HEK293 (cell line): ENCODE data around the gene TM4SF1.

ENCODE experiments used
- CTCF ChIA-PET: fragments of 350-600 bp; formaldehyde crosslinking; extraction: SDS; loops from one replicate; lab custom pipeline; 2021; ENCODE audit warnings: antibody characterized with exemption; lab: Yijun Ruan, JAX
- POLR2A ChIA-PET: fragments of 300-600 bp; formaldehyde crosslinking; extraction: SDS; loops from one replicate; lab custom pipeline; 2020; ENCODE audit warnings: antibody characterized with exemption, inconsistent platforms; lab: Yijun Ruan, JAX
- H3K27ac ChIP-seq: fragments of 200-500 bp; sonication (Bioruptor generic); 2 replicates; pipeline ENCODE4 v1.5.1; 2014; ENCODE audit warnings: low read depth, low read length, control low read depth, inconsistent platforms; ENCODE audit errors: extremely low read depth
- H3K36me3 ChIP-seq, 2 experiments: fragments of 200-500 bp in 1 of 2; sonication (Bioruptor generic) in 1 of 2; 1 replicate in 1 of 2; 2 replicates in 1 of 2; pipeline ENCODE4 v1.5.1; 2014 to 2017; ENCODE audit warnings: inconsistent platforms in 2 of 2, low read length in 2 of 2; ENCODE audit not compliant: control insufficient read depth in 2 of 2, insufficient read depth in 1 of 2
- H3K4me1 ChIP-seq: fragments of 200-500 bp; sonication (Bioruptor generic); 2 replicates; pipeline ENCODE4 v1.5.1; 2014; ENCODE audit warnings: mild to moderate bottlenecking, low read length, inconsistent platforms; ENCODE audit not compliant: control insufficient read depth, insufficient read depth
- H3K4me3 ChIP-seq: 2 replicates; pipeline ENCODE4 v1.5.1; 2011; ENCODE audit warnings: low read depth, mild to moderate bottlenecking, control low read depth, low read length, moderate library complexity
- H3K9me3 ChIP-seq: fragments of 200-500 bp; sonication (Bioruptor generic); 2 replicates; pipeline ENCODE4 v1.5.1; 2014; ENCODE audit warnings: low read depth, low read length, inconsistent platforms; ENCODE audit not compliant: control insufficient read depth, insufficient read depth
- BCL6B ChIP-seq: fragments of 450-650 bp; formaldehyde crosslinking; IDR thresholded peaks from 2 replicates; pipeline ENCODE4 v1.5.1; 2017; ENCODE audit warnings: missing biosample characterization, missing genetic modification characterization
- FEZF1 ChIP-seq: fragments of 450-650 bp; formaldehyde crosslinking; IDR thresholded peaks from 2 replicates; pipeline ENCODE4 v1.5.1; 2016; ENCODE audit warnings: missing biosample characterization, missing genetic modification characterization
- GLI2 ChIP-seq: fragments of 450-650 bp; formaldehyde crosslinking; IDR thresholded peaks from 2 replicates; pipeline ENCODE4; 2017; ENCODE audit warnings: missing biosample characterization, missing genetic modification characterization, low read depth, borderline replicate concordance
- GLIS2 ChIP-seq: fragments of 450-650 bp; formaldehyde crosslinking; IDR thresholded peaks from 2 replicates; pipeline ENCODE4 v1.5.1; 2016; ENCODE audit warnings: missing biosample characterization, missing genetic modification characterization
- INSM2 ChIP-seq: fragments of 450-650 bp; formaldehyde crosslinking; IDR thresholded peaks from 2 replicates; pipeline ENCODE4 v1.5.1; 2016; ENCODE audit warnings: missing biosample characterization, missing genetic modification characterization
- KLF10 ChIP-seq: fragments of 450-650 bp; IDR thresholded peaks from 2 replicates; pipeline ENCODE4 v1.5.1; 2018; ENCODE audit warnings: missing biosample characterization, mild to moderate bottlenecking, missing genetic modification characterization
- PRDM4 ChIP-seq: fragments of 450-650 bp; formaldehyde crosslinking; IDR thresholded peaks from 2 replicates; pipeline ENCODE4 v1.5.1; 2017; ENCODE audit warnings: missing biosample characterization, missing genetic modification characterization
- REST ChIP-seq: fragments of 450-650 bp; formaldehyde crosslinking; IDR thresholded peaks from 2 replicates; pipeline ENCODE4 v1.5.1; 2016; ENCODE audit warnings: missing biosample characterization, missing genetic modification characterization
- YY1 ChIP-seq: fragments of 450-650 bp; formaldehyde crosslinking; IDR thresholded peaks from 2 replicates; pipeline ENCODE4 v1.5.1; 2018; ENCODE audit warnings: missing biosample characterization, missing genetic modification characterization
- ZBTB21 ChIP-seq: fragments of 450-650 bp; formaldehyde crosslinking; IDR thresholded peaks from 2 replicates; pipeline ENCODE4 v1.5.1; 2017; ENCODE audit warnings: missing biosample characterization, missing genetic modification characterization
- ZFP3 ChIP-seq: fragments of 450-650 bp; formaldehyde crosslinking; IDR thresholded peaks from 2 replicates; pipeline ENCODE4 v1.5.1; 2016; ENCODE audit warnings: low read depth, missing biosample characterization, missing genetic modification characterization
- ZNF221 ChIP-seq: fragments of 450-650 bp; formaldehyde crosslinking; IDR thresholded peaks from 2 replicates; pipeline ENCODE4 v1.5.1; 2017; ENCODE audit warnings: missing biosample characterization, missing genetic modification characterization, borderline replicate concordance
- ZNF23 ChIP-seq: fragments of 450-650 bp; formaldehyde crosslinking; IDR thresholded peaks from 2 replicates; pipeline ENCODE4 v1.5.1; 2016; ENCODE audit warnings: missing biosample characterization, missing genetic modification characterization, borderline replicate concordance
- ZNF394 ChIP-seq: fragments of 450-650 bp; formaldehyde crosslinking; IDR thresholded peaks from 2 replicates; pipeline ENCODE4 v1.5.1; 2016; ENCODE audit warnings: missing biosample characterization, missing genetic modification characterization, mild to moderate bottlenecking, moderate library complexity, borderline replicate concordance
- ZNF404 ChIP-seq: fragments of 450-650 bp; formaldehyde crosslinking; IDR thresholded peaks from 2 replicates; pipeline ENCODE4 v1.5.1; 2017; ENCODE audit warnings: missing biosample characterization, missing genetic modification characterization
- ZNF48 ChIP-seq: fragments of 450-650 bp; formaldehyde crosslinking; IDR thresholded peaks from 2 replicates; pipeline ENCODE4 v1.5.1; 2016; ENCODE audit warnings: missing biosample characterization, missing genetic modification characterization
- ZNF624 ChIP-seq: fragments of 450-650 bp; formaldehyde crosslinking; IDR thresholded peaks from 2 replicates; pipeline ENCODE4 v1.5.1; 2017; ENCODE audit warnings: missing biosample characterization, missing genetic modification characterization
- ZNF660 ChIP-seq: fragments of 450-650 bp; IDR thresholded peaks from 2 replicates; pipeline ENCODE4 v1.5.1; 2018; ENCODE audit warnings: missing biosample characterization, mild to moderate bottlenecking, missing genetic modification characterization

The TM4SF1 gene

GRCh38 chr3:149403443-149403842 is 26.0 kb upstream of the TM4SF1 start:
- ChIA-PET POLR2A (no interaction called here), CTCF (no interaction called here)
- Histone ChIP-seq H3K4me1 (0 out of 2 replicates have a peak, but pooled peaks cover 2% of the 10 kb centered on the region), H3K27ac (no peak overlapping the region), H3K4me3 (no peak overlapping the region), H3K9me3 (no peaks in the 10 kb centered on the region), H3K36me3 (no peaks in the 10 kb centered on the region)
- TF ChIP-seq GLI2 (tag by site-specific recombination) (no peak), PRDM4 (tag by site-specific recombination) (no peak), INSM2 (tag by site-specific recombination) (no peak), ZNF221 (no peak), YY1 (tag by site-specific recombination) (no peak), KLF10 (tag by site-specific recombination) (no peak), ZNF624 (tag by site-specific recombination) (no peak), ZNF23 (tag by site-specific recombination) (no peak), BCL6B (tag by site-specific recombination) (no peak), ZFP3 (tag by site-specific recombination) (no peak), ZNF48 (tag by site-specific recombination) (no peak), GLIS2 (tag by site-specific recombination) (no peak), REST (tag by site-specific recombination) (no peak), ZNF404 (tag by site-specific recombination) (no peak), ZNF394 (tag by site-specific recombination) (no peak), ZBTB21 (tag by site-specific recombination) (no peak), ZNF660 (tag by site-specific recombination) (no peak), FEZF1 (tag by site-specific recombination) (no peak)
